ENCODE measurements around the gene MALAT1.
A peak's percentile ranks its signal among the peaks of the same experiment; 100 is the strongest.
"Not testable (repeated sequence)": the region's sequence is repeated elsewhere in the genome, so short reads cannot be mapped to it uniquely, and the experiment has no call there.

Gene MALAT1

GRCh38 chr11:65504674-65505465 lies 6.0 kb downstream of the MALAT1 start:
- peak overlapping the region; percentile 97 to 100 for H3K4me3 ChIP-seq (ENCODE audit: low read length in 2 of 2)
- peaks cover 32 to 42% of the 10 kb centered on the region in 2 donors for H3K4me1 ChIP-seq (ENCODE audit: control insufficient read depth in 2 of 2, insufficient read depth in 2 of 2, low read length in 2 of 2)
- H3K36me3 ChIP-seq (ENCODE audit: control insufficient read depth in 2 of 2, insufficient read depth in 2 of 2, low read length in 2 of 2) = peaks cover 62 to 65% of the 10 kb centered on the region in 2 donors
- peak overlapping the region; percentile 98 to 100 for H3K9ac ChIP-seq (ENCODE audit: low read depth in 1 of 2, low read length in 2 of 2)
- H3K9me3 ChIP-seq (ENCODE audit: control insufficient read depth in 2 of 2, low read length in 2 of 2) = peaks cover 0 to 2% of the 10 kb centered on the region in 2 donors
- H3K27me3 ChIP-seq (ENCODE audit: control insufficient read depth in 2 of 2, insufficient read depth in 2 of 2, low read length in 2 of 2) = no peaks in the 10 kb centered on the region
- peak overlapping the region; percentile 72 to 100 for H3K27ac ChIP-seq (ENCODE audit: low read depth in 2 of 2, low read length in 2 of 2)

- Histone ChIP-seq H3K4me3 (ENCODE audit: low read length in 2 of 2) (peak overlapping the region; percentile 97 to 100), H3K27me3 (ENCODE audit: control insufficient read depth in 2 of 2, insufficient read depth in 2 of 2, low read length in 2 of 2) (no peaks in the 10 kb centered on the region), H3K9me3 (ENCODE audit: control insufficient read depth in 2 of 2, low read length in 2 of 2) (no peaks in the 10 kb centered on the region), H3K27ac (ENCODE audit: low read depth in 2 of 2, low read length in 2 of 2) (peak overlapping the region; percentile 72 to 100), H3K4me1 (ENCODE audit: control insufficient read depth in 2 of 2, insufficient read depth in 2 of 2, low read length in 2 of 2) (peaks cover 32 to 44% of the 10 kb centered on the region in 2 donors), H3K9ac (ENCODE audit: low read depth in 1 of 2, low read length in 2 of 2) (peak overlapping the region; percentile 98 to 100), H3K36me3 (ENCODE audit: control insufficient read depth in 2 of 2, insufficient read depth in 2 of 2, low read length in 2 of 2) (peaks cover 57 to 59% of the 10 kb centered on the region in 2 donors)
These were observed 6.8 kb downstream of the MALAT1 start for GRCh38 chr11:65505466-65506289.

- H3K4me3 ChIP-seq (ENCODE audit: low read length in 2 of 2) = peak overlapping the region; percentile 97 to 100
- H3K27me3 ChIP-seq (ENCODE audit: control insufficient read depth in 2 of 2, insufficient read depth in 2 of 2, low read length in 2 of 2) = no peaks in the 10 kb centered on the region
- H3K27ac ChIP-seq (ENCODE audit: low read depth in 2 of 2, low read length in 2 of 2) = peak overlapping the region; percentile 72 to 100
- H3K4me1 ChIP-seq (ENCODE audit: control insufficient read depth in 2 of 2, insufficient read depth in 2 of 2, low read length in 2 of 2) = peaks cover 32 to 44% of the 10 kb centered on the region in 2 donors
- H3K9ac ChIP-seq (ENCODE audit: low read depth in 1 of 2, low read length in 2 of 2) = peak overlapping the region; percentile 98 to 100
- H3K36me3 ChIP-seq (ENCODE audit: control insufficient read depth in 2 of 2, insufficient read depth in 2 of 2, low read length in 2 of 2) = peaks cover 52 to 55% of the 10 kb centered on the region in 2 donors
- H3K9me3 ChIP-seq (ENCODE audit: control insufficient read depth in 2 of 2, low read length in 2 of 2) = no peaks in the 10 kb centered on the region
These were observed 7.5 kb downstream of the MALAT1 start for GRCh38 chr11:65506290-65506771.

GRCh38 chr11:65506772-65507505 lies 8.1 kb downstream of the MALAT1 start:
- H3K4me3 ChIP-seq (ENCODE audit: low read length in 2 of 2) = peak overlapping the region; percentile 33 to 100
- no peaks in the 10 kb centered on the region for H3K9me3 ChIP-seq (ENCODE audit: control insufficient read depth in 2 of 2, low read length in 2 of 2)
- peaks cover 46 to 48% of the 10 kb centered on the region in 2 donors for H3K36me3 ChIP-seq (ENCODE audit: control insufficient read depth in 2 of 2, insufficient read depth in 2 of 2, low read length in 2 of 2)
- H3K4me1 ChIP-seq (ENCODE audit: control insufficient read depth in 2 of 2, insufficient read depth in 2 of 2, low read length in 2 of 2) = peaks cover 32 to 44% of the 10 kb centered on the region in 2 donors
- peak overlapping the region; percentile 98 to 100 for H3K9ac ChIP-seq (ENCODE audit: low read depth in 1 of 2, low read length in 2 of 2)
- H3K27me3 ChIP-seq (ENCODE audit: control insufficient read depth in 2 of 2, insufficient read depth in 2 of 2, low read length in 2 of 2) = no peaks in the 10 kb centered on the region
- peak overlapping the region; percentile 72 to 100 for H3K27ac ChIP-seq (ENCODE audit: low read depth in 2 of 2, low read length in 2 of 2)

GRCh38 chr11:65512311-65512710 lies 13.5 kb downstream of the MALAT1 start:
- H3K36me3 ChIP-seq (ENCODE audit: control insufficient read depth in 2 of 2, insufficient read depth in 2 of 2, low read length in 2 of 2); H3K9me3 ChIP-seq (ENCODE audit: control insufficient read depth in 2 of 2, low read length in 2 of 2); H3K27me3 ChIP-seq (ENCODE audit: control insufficient read depth in 2 of 2, insufficient read depth in 2 of 2, low read length in 2 of 2); H3K4me3 ChIP-seq (ENCODE audit: low read length in 2 of 2); H3K27ac ChIP-seq (ENCODE audit: low read depth in 2 of 2, low read length in 2 of 2); H3K9ac ChIP-seq (ENCODE audit: low read depth in 1 of 2, low read length in 2 of 2): not testable (repeated sequence)
- peaks cover 4 to 12% of the 10 kb centered on the region in 2 donors for H3K4me1 ChIP-seq (ENCODE audit: control insufficient read depth in 2 of 2, insufficient read depth in 2 of 2, low read length in 2 of 2)

- Histone ChIP-seq H3K9me3 (ENCODE audit: control insufficient read depth in 2 of 2, low read length in 2 of 2) (no peaks in the 10 kb centered on the region), H3K27me3 (ENCODE audit: control insufficient read depth in 2 of 2, insufficient read depth in 2 of 2, low read length in 2 of 2) (no peaks in the 10 kb centered on the region), H3K4me3 (ENCODE audit: low read length in 2 of 2) (no peak overlapping the region), H3K4me1 (ENCODE audit: control insufficient read depth in 2 of 2, insufficient read depth in 2 of 2, low read length in 2 of 2) (no peaks in the 10 kb centered on the region), H3K36me3 (ENCODE audit: control insufficient read depth in 2 of 2, insufficient read depth in 2 of 2, low read length in 2 of 2) (no peaks in the 10 kb centered on the region), H3K9ac (ENCODE audit: low read depth in 1 of 2, low read length in 2 of 2) (no peak overlapping the region), H3K27ac (ENCODE audit: low read depth in 2 of 2, low read length in 2 of 2) (no peak overlapping the region)
These were observed 17.5 kb downstream of the MALAT1 start for GRCh38 chr11:65516135-65516968.

GRCh38 chr11:65518941-65519549 lies 20.2 kb downstream of the MALAT1 start:
- not testable (repeated sequence) for H3K27me3 ChIP-seq (ENCODE audit: control insufficient read depth in 2 of 2, insufficient read depth in 2 of 2, low read length in 2 of 2); H3K27ac ChIP-seq (ENCODE audit: low read depth in 2 of 2, low read length in 2 of 2); H3K9ac ChIP-seq (ENCODE audit: low read depth in 1 of 2, low read length in 2 of 2); H3K9me3 ChIP-seq (ENCODE audit: control insufficient read depth in 2 of 2, low read length in 2 of 2); H3K36me3 ChIP-seq (ENCODE audit: control insufficient read depth in 2 of 2, insufficient read depth in 2 of 2, low read length in 2 of 2); H3K4me3 ChIP-seq (ENCODE audit: low read length in 2 of 2)
- H3K4me1 ChIP-seq (ENCODE audit: control insufficient read depth in 2 of 2, insufficient read depth in 2 of 2, low read length in 2 of 2) = peaks cover 9 to 10% of the 10 kb centered on the region in 2 donors

- not testable (repeated sequence) for H3K27ac ChIP-seq (ENCODE audit: low read depth in 2 of 2, low read length in 2 of 2); H3K4me3 ChIP-seq (ENCODE audit: low read length in 2 of 2); H3K9ac ChIP-seq (ENCODE audit: low read depth in 1 of 2, low read length in 2 of 2); H3K27me3 ChIP-seq (ENCODE audit: control insufficient read depth in 2 of 2, insufficient read depth in 2 of 2, low read length in 2 of 2); H3K36me3 ChIP-seq (ENCODE audit: control insufficient read depth in 2 of 2, insufficient read depth in 2 of 2, low read length in 2 of 2); H3K9me3 ChIP-seq (ENCODE audit: control insufficient read depth in 2 of 2, low read length in 2 of 2)
- peaks cover 23 to 24% of the 10 kb centered on the region in 2 donors for H3K4me1 ChIP-seq (ENCODE audit: control insufficient read depth in 2 of 2, insufficient read depth in 2 of 2, low read length in 2 of 2)
These were observed 23.1 kb downstream of the MALAT1 start for GRCh38 chr11:65521777-65522521.
